GM18526 (cell line): ENCODE measurements around the gene NGEF.

Source experiments
- POLR2A ChIP-seq: IDR thresholded peaks from 3 replicates; pipeline ENCODE4 v1.6.1; 2011; ENCODE audit not compliant: insufficient read length; ENCODE audit errors: extremely low read depth

NGEF gene

DNA sequence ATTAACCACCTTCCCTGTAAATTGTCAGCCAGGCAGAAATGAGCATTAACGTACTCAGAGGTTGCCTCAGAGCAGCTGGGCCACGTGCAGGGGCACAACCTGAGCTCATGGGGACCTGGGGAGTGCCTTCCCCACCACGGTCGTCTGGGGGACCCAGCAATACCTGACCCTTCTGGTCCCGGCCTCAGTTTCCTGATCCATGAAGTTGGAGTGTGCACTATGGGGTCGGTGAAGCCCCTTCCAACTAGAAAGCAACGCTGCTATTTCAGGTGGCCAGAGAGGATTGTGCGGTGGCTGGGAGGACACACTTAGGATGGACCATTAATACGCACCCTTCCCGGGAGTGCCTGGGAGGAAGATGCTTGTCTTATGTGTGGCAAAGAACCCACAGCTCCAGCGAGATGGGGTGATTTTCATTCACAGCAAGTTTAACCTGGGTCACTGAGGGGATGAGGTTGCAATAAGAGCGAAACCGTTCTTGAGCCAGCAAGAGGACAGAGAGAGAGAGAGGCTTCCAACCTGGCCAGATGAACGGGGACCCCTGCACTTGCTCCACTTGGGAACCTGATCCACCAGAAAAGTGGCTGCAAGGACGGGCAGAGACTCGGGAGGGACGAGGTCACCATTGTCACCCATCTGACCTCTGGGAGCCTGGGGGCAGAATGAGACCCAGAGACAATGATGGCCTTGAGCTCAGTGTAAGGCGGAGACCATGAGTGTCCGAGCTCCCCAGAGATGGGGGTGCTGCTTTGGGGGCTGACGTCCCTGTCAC is 36.2 kb downstream of the NGEF start:
- no peak for TF ChIP-seq POLR2A

DNA sequence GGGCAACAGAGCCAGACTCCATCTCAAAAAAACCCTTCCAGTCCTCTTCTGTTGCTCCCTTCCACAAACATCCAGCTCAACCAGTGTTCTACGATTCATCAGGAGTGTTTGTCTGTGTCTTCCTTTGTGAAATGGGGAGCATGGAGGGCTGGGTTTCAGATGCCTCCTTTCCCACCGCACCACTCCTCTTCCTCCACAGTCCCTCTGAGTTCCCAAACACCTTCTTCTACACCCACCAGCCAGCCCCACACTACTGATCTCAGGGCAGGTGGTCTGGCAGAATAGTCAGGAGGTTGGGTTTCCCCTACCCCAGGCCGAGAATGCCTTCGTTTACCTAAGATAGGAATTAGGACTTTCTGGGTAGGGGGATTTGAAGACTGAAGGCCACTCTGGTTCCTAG is 36.9 kb downstream of the NGEF start:
- no peak for TF ChIP-seq POLR2A

DNA sequence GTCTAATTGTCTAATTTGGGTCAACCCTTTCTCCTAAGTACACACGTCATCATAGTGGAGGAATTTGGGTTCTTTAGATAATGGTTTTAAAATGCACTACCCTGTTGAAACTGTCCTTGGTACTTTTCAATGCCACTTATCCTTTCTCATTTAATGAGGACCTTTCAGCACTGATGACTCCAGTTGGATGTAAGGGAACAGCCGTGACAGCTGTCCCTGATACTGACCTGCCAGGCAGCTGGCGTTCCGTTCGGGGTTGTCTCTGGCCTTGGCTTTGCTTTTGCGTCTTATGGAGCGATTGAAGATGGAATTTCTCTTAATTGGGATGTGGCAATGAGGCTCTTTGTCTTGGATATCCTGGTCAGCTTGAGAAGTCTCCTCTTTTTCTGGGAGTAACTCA is 38.7 kb downstream of the NGEF start:
- TF ChIP-seq POLR2A, result no peak

DNA sequence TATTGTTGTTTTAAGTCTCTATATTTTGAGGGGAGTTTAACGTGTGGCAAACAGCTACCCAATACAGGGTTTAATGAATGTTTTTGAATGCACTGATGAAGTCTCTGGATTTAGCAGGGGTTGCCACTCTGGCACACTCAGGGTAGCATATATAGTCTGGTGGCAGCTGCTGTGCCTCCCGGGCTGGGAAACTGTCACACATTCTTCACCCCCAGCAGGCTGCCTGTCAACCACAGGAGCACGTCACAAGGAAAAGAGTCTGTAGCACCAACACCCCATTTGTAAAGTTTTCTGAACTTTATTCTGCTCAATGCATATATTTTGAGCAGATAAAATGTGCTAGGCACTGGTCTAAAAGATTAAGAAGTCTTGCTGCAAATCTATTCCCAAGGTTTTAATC is 39.3 kb downstream of the NGEF start:
- no peak for TF ChIP-seq POLR2A

DNA sequence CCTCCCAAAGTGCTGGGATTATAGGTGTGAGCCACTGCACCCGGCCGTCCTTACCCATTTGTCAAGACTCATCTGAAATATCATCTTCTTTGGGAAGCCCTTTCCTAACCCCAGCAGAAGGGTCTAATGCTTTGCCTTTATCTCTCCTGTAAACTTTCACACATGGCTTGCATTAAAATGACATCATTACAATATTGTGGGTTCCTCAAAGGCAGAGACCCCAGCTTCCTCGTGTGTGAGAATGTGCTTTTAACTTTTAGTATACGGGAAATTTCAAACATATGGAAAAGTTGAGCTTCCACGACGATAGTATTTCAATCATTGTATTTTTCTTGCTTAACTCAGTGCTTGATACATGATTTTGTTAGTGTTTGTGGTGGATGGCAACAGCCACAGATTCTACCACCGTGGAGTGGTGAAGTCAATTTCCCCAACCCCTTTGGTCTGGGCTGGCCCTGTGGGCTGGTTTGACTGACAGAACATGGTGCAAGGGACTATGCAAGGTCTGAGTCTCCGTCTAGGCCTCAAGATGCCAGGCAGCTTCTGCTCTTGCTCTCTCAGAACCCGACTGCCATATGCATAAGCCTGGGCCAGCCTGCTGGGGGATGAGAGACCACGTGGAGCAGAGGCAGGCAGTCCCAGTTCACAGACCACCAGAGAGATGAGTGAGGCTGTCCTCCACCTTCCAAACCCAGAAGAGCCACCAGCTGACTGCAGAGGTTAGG is 39.9 kb downstream of the NGEF start:
- no peak for TF ChIP-seq POLR2A

DNA sequence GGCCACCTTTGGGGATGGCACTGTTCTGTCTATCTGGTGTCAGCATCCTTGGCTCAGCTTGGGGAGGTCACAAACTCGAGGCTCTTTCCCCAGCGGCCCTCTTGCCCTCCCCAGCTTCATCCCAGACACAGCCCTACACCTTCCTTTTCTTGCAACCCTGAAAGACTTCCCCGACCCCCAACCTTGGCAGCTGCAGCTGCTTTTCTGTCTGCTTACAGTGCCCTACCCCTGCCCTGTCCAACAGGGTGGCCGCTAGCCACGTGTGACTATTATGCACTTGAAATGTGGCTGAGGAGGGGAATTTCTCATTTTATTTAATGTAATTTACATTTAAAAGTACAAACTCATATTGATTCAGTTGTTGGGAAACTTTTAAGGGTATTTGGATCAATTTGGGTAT is 41.3 kb downstream of the NGEF start:
- TF ChIP-seq POLR2A, result no peak

DNA sequence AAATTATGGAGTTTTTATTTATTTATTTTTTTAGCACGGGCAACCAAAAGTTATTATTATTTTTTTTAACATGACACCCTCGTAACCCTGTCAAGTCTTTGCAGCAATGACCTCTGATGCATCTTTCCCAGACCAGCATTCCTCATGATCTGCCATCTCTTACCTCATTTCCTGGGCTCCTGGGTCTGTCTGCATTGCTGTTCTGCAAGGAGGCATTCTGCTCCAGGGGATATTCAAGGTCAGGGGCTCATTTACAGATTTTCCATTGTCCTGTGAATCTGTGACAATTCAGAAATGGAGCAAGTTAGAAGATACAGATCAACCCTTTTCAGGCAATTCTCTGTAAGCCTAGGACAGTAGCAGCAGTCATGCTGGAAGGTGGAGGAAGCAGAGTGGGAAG is 43.0 kb downstream of the NGEF start:
- no peak for TF ChIP-seq POLR2A

DNA sequence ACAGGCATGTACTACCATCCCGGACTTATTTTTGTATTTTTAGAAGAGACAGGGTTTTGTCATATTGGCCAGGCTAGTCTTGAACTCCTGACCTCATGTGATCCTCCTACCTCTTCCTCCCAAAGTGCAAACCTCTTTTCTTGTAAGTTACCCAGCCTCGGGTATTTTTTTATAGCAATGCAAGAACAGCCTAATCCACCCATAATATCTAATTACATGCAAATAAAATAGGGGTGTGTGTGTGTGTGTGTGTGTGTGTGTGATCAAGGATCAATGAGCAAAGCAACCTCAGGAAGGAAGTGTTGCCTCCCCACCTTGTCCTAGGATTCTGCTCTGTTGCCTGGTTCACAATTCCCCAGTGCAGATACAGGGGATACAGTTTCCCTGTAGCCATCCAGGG is 45.6 kb downstream of the NGEF start:
- TF ChIP-seq POLR2A, result no peak

DNA sequence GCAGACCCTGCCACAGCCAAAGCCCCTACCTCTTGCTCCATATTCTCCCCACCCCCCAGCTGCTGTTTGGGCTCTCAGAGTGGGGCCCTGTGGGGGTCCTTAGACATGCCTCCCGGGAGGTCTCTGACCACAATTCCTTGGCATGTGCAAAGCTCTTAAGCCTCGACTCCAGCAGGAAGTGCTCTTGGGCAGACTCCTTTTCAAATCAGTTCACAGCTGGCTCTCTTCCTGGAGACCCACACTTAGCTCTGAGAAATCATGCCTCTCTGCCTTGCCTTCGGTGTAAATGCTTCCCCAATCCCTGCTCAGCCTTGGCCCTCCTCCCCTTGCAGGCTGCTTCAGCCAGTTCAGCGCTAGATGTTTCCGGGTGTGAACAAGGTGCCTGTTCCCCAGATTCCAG is 46.9 kb downstream of the NGEF start:
- no peak for TF ChIP-seq POLR2A

DNA sequence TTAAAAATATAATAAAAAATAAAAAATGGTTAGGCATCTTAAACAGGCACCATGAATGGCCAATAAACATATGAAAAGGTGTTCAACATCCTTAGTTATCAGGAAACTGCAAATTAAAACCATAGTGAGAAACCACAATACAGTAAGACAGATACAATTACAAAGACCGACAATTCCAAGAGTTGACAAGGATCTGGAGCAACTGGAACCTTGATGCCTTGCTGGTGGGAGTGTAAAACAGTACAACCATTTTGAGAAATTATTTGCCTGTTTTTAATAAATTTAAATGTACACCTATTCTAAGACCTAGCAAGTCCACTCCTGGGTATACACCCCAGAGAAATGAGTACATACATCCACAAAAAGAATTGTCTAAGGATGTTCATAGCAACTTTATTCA is 49.1 kb downstream of the NGEF start:
- TF ChIP-seq POLR2A, result no peak

DNA sequence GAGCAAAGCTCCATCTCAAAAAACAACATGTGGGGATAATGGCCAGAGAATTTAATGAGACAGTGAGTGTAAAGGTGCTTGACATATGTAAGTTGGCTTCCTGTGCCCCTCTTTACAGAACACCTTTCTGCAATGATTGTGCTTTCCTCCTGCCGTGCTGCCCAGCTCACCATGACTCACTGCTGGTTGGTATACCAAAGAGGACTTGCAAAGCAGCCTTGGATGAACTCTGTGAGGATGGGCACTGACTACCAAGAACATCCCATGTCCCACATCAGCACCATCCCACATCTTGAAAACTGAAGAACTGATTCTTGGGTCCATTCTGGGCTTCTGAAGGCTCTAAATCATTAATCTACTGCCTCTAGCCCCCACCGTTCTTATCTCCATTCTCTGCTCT is 52.2 kb downstream of the NGEF start:
- TF ChIP-seq POLR2A, result no peak

DNA sequence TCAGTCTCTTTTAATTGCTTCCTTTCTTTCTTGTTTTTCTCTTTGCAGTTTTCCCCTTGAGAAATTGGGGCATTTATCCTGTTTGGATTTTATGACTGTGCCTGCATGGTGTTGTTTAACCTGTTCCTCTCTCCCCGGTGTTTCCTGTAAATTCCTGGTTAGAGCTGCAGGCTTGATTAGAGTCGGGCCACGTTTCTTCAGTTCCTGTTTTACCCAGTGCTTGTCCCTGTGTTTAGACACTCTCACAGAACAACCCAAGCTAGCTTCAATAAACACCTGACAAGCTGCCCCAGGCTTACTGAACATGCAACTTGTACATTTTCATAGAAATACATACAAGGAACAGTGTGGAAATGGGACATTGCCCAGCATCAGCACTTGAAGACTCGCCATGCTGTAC is 53.9 kb downstream of the NGEF start:
- TF ChIP-seq POLR2A, result no peak

DNA sequence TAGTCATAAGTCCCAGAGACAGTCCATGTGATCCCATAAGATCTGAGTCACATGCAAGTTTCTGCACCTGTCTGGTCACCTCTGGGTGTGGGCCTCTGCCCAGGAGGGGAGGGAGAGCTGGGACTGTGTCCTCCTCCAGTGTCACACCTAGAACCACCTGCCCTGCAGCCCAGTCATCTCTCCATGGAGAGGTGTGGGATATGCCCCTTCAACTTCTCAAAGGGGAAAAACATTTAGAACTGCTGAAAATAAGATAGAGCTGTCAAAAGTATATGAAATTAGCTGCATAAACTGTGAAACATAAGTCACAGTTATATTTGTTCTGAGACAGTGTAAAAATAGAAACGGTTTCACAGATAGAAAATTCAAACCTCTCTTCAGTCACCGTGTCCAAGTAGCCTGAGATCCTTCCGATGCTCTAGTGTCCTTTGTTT is 55.4 kb downstream of the NGEF start:
- TF ChIP-seq POLR2A, result no peak

DNA sequence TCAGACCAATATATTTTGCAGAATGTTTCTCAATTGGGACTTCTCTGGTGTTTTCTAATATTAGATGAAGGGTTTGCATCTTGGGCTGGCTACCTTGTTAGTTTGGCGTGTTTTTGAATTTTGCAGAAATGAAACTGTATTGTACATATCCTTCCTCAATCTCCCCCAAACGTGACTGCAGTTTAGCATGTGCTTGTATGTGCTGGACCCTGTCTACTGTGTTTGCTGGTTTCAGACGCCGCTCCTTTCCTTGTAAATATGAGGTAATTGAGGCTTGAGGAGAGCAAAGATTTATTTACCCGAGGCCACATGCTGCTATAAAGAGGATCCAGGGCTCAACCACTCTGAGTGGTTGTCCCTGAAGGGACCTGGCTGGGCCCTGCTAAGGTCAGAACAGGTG is 57.2 kb downstream of the NGEF start:
- TF ChIP-seq POLR2A, result no peak

DNA sequence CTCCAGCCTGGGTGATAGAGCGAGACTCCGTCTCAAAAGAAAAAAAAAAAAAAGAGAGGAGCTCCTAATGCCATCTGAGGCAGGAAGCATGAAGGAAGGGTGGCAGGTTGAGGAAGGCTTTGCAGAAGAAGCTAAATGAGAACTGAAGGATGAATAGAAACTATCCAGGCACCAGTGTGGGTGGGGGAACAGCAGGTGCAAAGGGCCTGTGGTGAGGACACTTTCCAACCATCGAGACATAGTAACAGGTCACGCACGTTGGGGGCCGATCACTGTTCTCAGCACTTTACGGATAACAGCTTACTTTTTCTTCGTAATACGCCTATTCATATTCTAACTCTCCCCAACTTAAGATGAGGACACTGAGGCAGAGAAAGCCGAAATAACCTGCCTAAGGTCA is 58.4 kb downstream of the NGEF start:
- TF ChIP-seq POLR2A, result no peak

DNA sequence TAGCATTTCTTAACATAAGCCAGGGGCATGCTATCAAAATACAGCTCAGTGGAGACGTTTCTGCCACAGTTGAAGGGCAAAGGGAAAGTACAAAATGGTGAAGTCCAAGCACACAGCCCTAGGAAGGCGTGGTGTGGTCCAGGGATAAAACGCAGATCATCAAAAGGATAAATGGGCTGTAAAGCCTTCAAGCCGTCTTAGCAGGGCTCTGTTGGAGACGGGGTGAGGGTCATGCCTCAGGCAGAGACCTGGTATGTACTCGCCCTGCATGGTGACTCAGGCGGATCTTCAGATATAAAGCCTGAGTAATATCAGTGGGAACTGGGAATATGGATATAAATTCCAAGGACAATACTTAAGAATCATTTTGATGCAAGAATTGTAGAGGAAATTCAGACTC is 61.2 kb downstream of the NGEF start:
- TF ChIP-seq POLR2A, result no peak

DNA sequence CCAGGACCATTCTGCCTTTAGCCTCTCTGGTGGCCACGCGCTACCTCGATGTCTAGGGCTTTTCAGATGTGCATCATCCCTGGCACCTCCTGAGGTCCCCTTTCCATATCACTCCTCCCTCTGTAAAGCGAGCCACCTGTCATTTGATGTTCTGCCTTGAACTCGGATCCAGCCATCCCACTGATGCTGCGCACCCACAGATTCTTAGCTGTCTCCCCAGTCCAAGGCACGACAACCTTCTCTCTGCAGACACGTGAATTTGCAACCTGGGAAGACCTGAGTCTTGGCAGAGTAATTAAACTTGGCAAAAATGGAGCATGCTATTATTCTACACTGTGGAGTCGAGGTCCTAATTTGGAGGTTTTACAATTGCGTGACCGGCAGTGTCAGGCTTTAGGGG is 61.9 kb downstream of the NGEF start:
- no peak for TF ChIP-seq POLR2A
